IMR-90 (cell line): Measurements from ENCODE around the gene SEMA6A. TPM values are rescaled to one million over a fixed set of nuclear protein-coding genes. Genes with fewer than 3 reads are reported as not detected.

Experiments
- ATAC-seq: fragments of 200-7000 bp; cut with Tn5 transposase; 2 replicates; pipeline ENCODE4 v1.9.1; 2020; ENCODE audit warnings: low read depth, mild to moderate bottlenecking, moderate library complexity
- BruUV-seq: library from RNA; stranded (reverse); fragments of 400-500 nt; replicated peaks from 2 replicates; lab custom pipeline; 2021; lab: Mats Ljungman, UMichigan
- CTCF ChIA-PET: fragments of 300-600 bp; formaldehyde crosslinking; extraction: SDS; loops from one replicate; lab custom pipeline; 2021; ENCODE audit warnings: antibody characterized with exemption; lab: Yijun Ruan, JAX
- POLR2A ChIA-PET: fragments of 300-600 bp; sonication (Branson Sonifier 250); formaldehyde crosslinking; loops from one replicate; lab custom pipeline; 2022; ENCODE audit warnings: antibody characterized with exemption; ENCODE audit not compliant: unreplicated experiment; lab: Charles Lee
- DNase-seq: peaks from one replicate; pipeline ENCODE4 v3.0.0; 2013
- H2AFZ ChIP-seq: replicated peaks from 2 replicates; pipeline ENCODE3; 2013; ENCODE audit warnings: low read length, mild to moderate bottlenecking; ENCODE audit not compliant: poor library complexity
- H2AK5ac ChIP-seq: 2 replicates; pipeline ENCODE4 v1.6.1; 2013; ENCODE audit warnings: low read depth, low read length, inconsistent platforms
- H2AK9ac ChIP-seq: replicated peaks from 2 replicates; pipeline ENCODE3; 2013; ENCODE audit warnings: mild to moderate bottlenecking, low read depth, low read length, moderate library complexity; ENCODE audit not compliant: poor library complexity
- H2BK120ac ChIP-seq: 2 replicates; pipeline ENCODE4 v1.6.1; 2013; ENCODE audit warnings: low read depth, low read length, inconsistent platforms
- H2BK15ac ChIP-seq: 3 replicates; pipeline ENCODE4 v1.6.1; 2013; ENCODE audit warnings: low read depth, low read length, inconsistent platforms
- H2BK20ac ChIP-seq: 2 replicates; pipeline ENCODE4 v1.6.1; 2013; ENCODE audit warnings: low read depth, mild to moderate bottlenecking, inconsistent platforms, low read length, moderate library complexity
- H2BK5ac ChIP-seq: 2 replicates; pipeline ENCODE4 v1.6.1; 2013; ENCODE audit warnings: mild to moderate bottlenecking, low read depth, low read length, inconsistent platforms; ENCODE audit not compliant: poor library complexity, severe bottlenecking
- H3K14ac ChIP-seq: replicated peaks from 2 replicates; pipeline ENCODE4 v1.6.1; 2013; ENCODE audit warnings: low read depth, low read length, inconsistent platforms
- H3K18ac ChIP-seq: 2 replicates; pipeline ENCODE4 v1.6.1; 2013; ENCODE audit warnings: low read depth, low read length, control low read depth
- H3K23ac ChIP-seq: 2 replicates; pipeline ENCODE4 v1.6.1; 2013; ENCODE audit warnings: low read depth, low read length, inconsistent platforms
- H3K27ac ChIP-seq: 2 replicates; pipeline ENCODE4 v1.5.1; 2013; ENCODE audit warnings: mild to moderate bottlenecking, control low read depth, low read length; ENCODE audit not compliant: insufficient read depth
- H3K27me3 ChIP-seq: 2 replicates; pipeline ENCODE4 v1.6.1; 2013; ENCODE audit warnings: low read length; ENCODE audit not compliant: control insufficient read depth, insufficient read depth
- H3K36me3 ChIP-seq: 2 replicates; pipeline ENCODE4 v1.6.1; 2013; ENCODE audit warnings: low read length, mixed read lengths; ENCODE audit not compliant: control insufficient read depth, insufficient read depth
- H3K4ac ChIP-seq: 2 replicates; pipeline ENCODE4 v1.6.1; 2013; ENCODE audit warnings: low read depth, low read length, inconsistent platforms
- H3K4me1 ChIP-seq: 2 replicates; pipeline ENCODE4 v1.6.1; 2013; ENCODE audit warnings: low read length, mixed read lengths; ENCODE audit not compliant: control insufficient read depth, insufficient read depth
- H3K4me2 ChIP-seq: 2 replicates; pipeline ENCODE4 v1.6.1; 2013; ENCODE audit warnings: low read depth, mild to moderate bottlenecking, control low read depth, low read length, moderate library complexity
- H3K4me3 ChIP-seq: 2 replicates; pipeline ENCODE4 v1.5.1; 2013; ENCODE audit warnings: low read depth, mild to moderate bottlenecking, control low read depth, low read length, moderate library complexity; ENCODE audit not compliant: insufficient read depth
- H3K56ac ChIP-seq: 2 replicates; pipeline ENCODE4 v1.6.1; 2013; ENCODE audit warnings: low read length, inconsistent platforms; ENCODE audit not compliant: insufficient read depth; ENCODE audit errors: extremely low read depth
- H3K79me1 ChIP-seq, 2 experiments: 2 replicates each; pipeline ENCODE4 v1.6.1; 2013; ENCODE audit warnings: low read length in 2 of 2, inconsistent platforms in 1 of 2, low read depth in 1 of 2
- H3K9ac ChIP-seq: 2 replicates; pipeline ENCODE4 v1.6.1; 2013; ENCODE audit warnings: low read depth, low read length, control low read depth
- H3K9me1 ChIP-seq: 2 replicates; pipeline ENCODE4 v1.6.1; 2013; ENCODE audit warnings: low read length, inconsistent platforms; ENCODE audit not compliant: insufficient read depth
- H3K9me3 ChIP-seq: 2 replicates; pipeline ENCODE4 v1.6.1; 2013; ENCODE audit warnings: low read length; ENCODE audit not compliant: control insufficient read depth, insufficient read depth
- H4K20me1 ChIP-seq: 2 replicates; pipeline ENCODE4 v1.6.1; 2013; ENCODE audit warnings: low read length, inconsistent platforms; ENCODE audit not compliant: insufficient read depth
- H4K5ac ChIP-seq: 2 replicates; pipeline ENCODE4 v1.6.1; 2013; ENCODE audit warnings: mild to moderate bottlenecking, low read depth, low read length, control low read depth
- H4K8ac ChIP-seq, 2 experiments: 2 replicates each; pipeline ENCODE4 v1.6.1; 2013; ENCODE audit warnings: low read depth in 2 of 2, low read length in 2 of 2, control low read depth in 1 of 2, inconsistent platforms in 1 of 2
- H4K91ac ChIP-seq: 2 replicates; pipeline ENCODE4 v1.6.1; 2013; ENCODE audit warnings: low read depth, low read length, inconsistent platforms; ENCODE audit not compliant: insufficient read depth
- MAFK ChIP-seq: IDR thresholded peaks from 2 replicates; pipeline ENCODE4 v1.6.1; 2012; ENCODE audit warnings: low read depth, low read length, improper control_type of control experiment
- MAZ ChIP-seq: IDR thresholded peaks from 2 replicates; pipeline ENCODE4 v1.6.1; 2012; ENCODE audit warnings: low read depth, mild to moderate bottlenecking, low read length, improper control_type of control experiment, moderate library complexity, borderline replicate concordance
- MXI1 ChIP-seq: IDR thresholded peaks from 2 replicates; pipeline ENCODE4 v1.6.1; 2012; ENCODE audit warnings: low read depth, mild to moderate bottlenecking, low read length, moderate library complexity, borderline replicate concordance
- WGBS, 2 experiments: methylation state at CpG; one replicate each; pipeline versions ENCODE4 v1.1.5 to v1.1.7; 2013; ENCODE audit warnings: missing lambda C conversion rate in 2 of 2; ENCODE audit not compliant: insufficient read length in 1 of 2; ENCODE audit errors: extremely low coverage in 2 of 2; 5-methylcytosine and 5-hydroxymethylcytosine counted together
- dilution Hi-C: fragments of 300-500 bp; cut with HindIII; formaldehyde crosslinking; loops from one replicate; pipeline ENCODE4 v1.14.3; 2018; ENCODE audit warnings: low sequenced_read_pairs; ENCODE audit not compliant: unreplicated experiment
- in situ Hi-C: fragments of 300-500 bp; cut with MboI; formaldehyde crosslinking; loops from 3 replicates; pipeline ENCODE4 v1.14.3; 2019; ENCODE audit warnings: low sequenced_read_pairs, inconsistent platforms, mixed read lengths
- intact Hi-C: fragments of 100-400 bp; cut with micrococcal nuclease; formaldehyde crosslinking; loops from 2 replicates; pipeline ENCODE4 v1.10.0; 2022
- polyA plus RNA-seq, 3 experiments: library from polyadenylated mRNA; depleted of rRNA; stranded (reverse); fragments of >200 nt; gene quantifications; 2 replicates each; pipeline ENCODE4 v1.2.3, GENCODE V29; 2012; ENCODE audit warnings: low replicate concordance in 1 of 3
- total RNA-seq: library from RNA; depleted of rRNA; stranded (reverse); fragments of >200 nt; gene quantifications from 2 replicates; pipeline ENCODE4 v1.2.3, GENCODE V29; 2012

Gene SEMA6A
- total and polyA plus RNA-seq, 2 of the 4 experiments (the other 2 are of a cell fraction), result 0.27 to 0.36 TPM

DNA sequence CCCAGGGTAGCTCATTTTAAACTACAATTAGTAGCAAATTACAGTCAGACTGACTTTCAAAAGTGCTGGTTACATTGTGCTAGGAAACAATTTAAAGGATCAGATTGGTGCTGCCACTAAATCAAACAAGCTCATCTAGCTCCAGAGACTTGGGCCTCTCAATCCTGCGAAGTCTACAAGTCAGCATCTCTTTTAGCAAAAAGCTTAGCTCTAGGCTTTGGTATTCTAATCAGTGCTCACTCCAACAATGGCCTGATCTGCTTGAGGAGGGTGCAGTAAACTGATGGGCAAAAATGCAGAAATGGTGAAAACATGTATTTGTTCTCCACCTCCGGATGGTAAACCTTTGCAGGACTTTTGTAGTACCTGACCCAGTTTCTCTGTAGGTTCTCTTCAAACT lies 47.0 kb upstream of the SEMA6A start:
- Histone ChIP-seq H4K8ac (no peak overlapping the region), H2BK5ac (no peak overlapping the region), H3K14ac (no peak overlapping the region), H2BK20ac (no peak overlapping the region), H3K9me3 (no peaks in the 10 kb centered on the region), H3K9me1 (no peaks in the 10 kb centered on the region), H2BK15ac (no peak overlapping the region), H3K18ac (no peak overlapping the region), H2AK5ac (no peak overlapping the region), H3K23ac (no peak overlapping the region), H4K91ac (no peak overlapping the region), H3K4me1 (no peaks in the 10 kb centered on the region), H2AK9ac (no peak overlapping the region), H3K9ac (no peak overlapping the region), H3K4me3 (no peak overlapping the region), H4K20me1 (no peaks in the 10 kb centered on the region), H2BK120ac (no peak overlapping the region), H3K4me2 (no peak overlapping the region), H3K36me3 (no peaks in the 10 kb centered on the region), H3K56ac (no peak overlapping the region), H3K27ac (no peak overlapping the region), H4K5ac (no peak overlapping the region), H2AFZ (no peak overlapping the region), H3K4ac (no peak overlapping the region), H3K79me1 (no peaks in the 10 kb centered on the region), H3K27me3 (no peaks in the 10 kb centered on the region)
- WGBS, 2 experiments, result no CpG with 5 or more reads among the region's 2 CpGs
- in situ Hi-C loops (no loop called here), dilution Hi-C loops (no loop called here), intact Hi-C loops (no loop called here)
- TF ChIP-seq MAFK (no peak), MAZ (no peak), MXI1 (no peak)
- no peak for DNase-seq
- POLR2A ChIA-PET, result no interaction called here
- CTCF ChIA-PET, result interaction anchor here (0.7 kb wide), 1 partner anchor 46 kb away, joined by 3 read pairs; no protein-coding TSS in a partner anchor
- BruUV-seq, result no TSS peak
- ATAC-seq, result no peak
